Gastroesophageal sphincter (tissue), 3 donors: ENCODE results near the gene CFC1.
"Not testable (repeated sequence)": the region's sequence is repeated elsewhere in the genome, so short reads cannot be mapped to it uniquely, and the experiment has no call there.

Experiments
- EP300 ChIP-seq: sonication (generic); formaldehyde crosslinking; IDR thresholded peaks from one replicate; pipeline ENCODE4 v1.6.1; 2017; ENCODE audit warnings: antibody characterized with exemption, mild to moderate bottlenecking
- POLR2A ChIP-seq, 2 donors: fragments of 450-650 bp; IDR thresholded peaks; one replicate each; pipeline ENCODE4 v1.6.1; 2017; ENCODE audit warnings: antibody characterized with exemption in 2 of 2, mild to moderate bottlenecking in 2 of 2, moderate library complexity in 1 of 2
- TF ChIP-seq, protein P1 (sequence below), 4 experiments: fragments of 200-600 bp in 2 of 4; fragments of 450-650 bp in 2 of 4; sonication (generic) in 1 of 4; IDR thresholded peaks; one replicate each; pipeline ENCODE4 v1.5.1; 2017 to 2019; ENCODE audit warnings: antibody characterized with exemption in 4 of 4, mild to moderate bottlenecking in 2 of 4, moderate library complexity in 2 of 4

DNA sequence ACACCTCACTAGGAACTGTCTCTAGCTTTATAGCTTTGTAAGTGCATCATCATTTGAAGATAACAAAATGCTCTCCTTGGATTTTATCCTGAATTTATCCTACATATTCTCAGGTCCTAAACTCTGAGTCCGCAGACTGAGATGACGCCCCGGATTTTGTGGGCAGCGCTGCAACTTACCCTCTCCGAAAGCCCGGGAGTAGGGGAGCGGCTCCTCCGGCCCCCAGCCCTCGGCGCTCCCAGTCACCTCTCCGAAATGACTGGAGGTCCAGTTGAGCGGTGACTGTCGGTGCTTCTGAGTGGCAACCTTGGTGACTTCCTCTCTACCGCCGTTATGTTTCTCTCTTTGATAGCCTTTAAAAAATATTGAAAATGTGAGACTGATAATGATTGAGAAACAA lies 912 bp downstream of the CFC1 start:
- TF ChIP-seq, protein P1, sequence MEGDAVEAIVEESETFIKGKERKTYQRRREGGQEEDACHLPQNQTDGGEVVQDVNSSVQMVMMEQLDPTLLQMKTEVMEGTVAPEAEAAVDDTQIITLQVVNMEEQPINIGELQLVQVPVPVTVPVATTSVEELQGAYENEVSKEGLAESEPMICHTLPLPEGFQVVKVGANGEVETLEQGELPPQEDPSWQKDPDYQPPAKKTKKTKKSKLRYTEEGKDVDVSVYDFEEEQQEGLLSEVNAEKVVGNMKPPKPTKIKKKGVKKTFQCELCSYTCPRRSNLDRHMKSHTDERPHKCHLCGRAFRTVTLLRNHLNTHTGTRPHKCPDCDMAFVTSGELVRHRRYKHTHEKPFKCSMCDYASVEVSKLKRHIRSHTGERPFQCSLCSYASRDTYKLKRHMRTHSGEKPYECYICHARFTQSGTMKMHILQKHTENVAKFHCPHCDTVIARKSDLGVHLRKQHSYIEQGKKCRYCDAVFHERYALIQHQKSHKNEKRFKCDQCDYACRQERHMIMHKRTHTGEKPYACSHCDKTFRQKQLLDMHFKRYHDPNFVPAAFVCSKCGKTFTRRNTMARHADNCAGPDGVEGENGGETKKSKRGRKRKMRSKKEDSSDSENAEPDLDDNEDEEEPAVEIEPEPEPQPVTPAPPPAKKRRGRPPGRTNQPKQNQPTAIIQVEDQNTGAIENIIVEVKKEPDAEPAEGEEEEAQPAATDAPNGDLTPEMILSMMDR (IDR thresholded peaks at IDR 0.05): not testable (repeated sequence)
- not testable (repeated sequence) for TF ChIP-seq EP300; POLR2A (IDR thresholded peaks at IDR 0.05)
